T-helper 17 cell (primary cell): Measurements from ENCODE around the gene XRN1. TPM values are rescaled to one million over a fixed set of nuclear protein-coding genes. Genes with fewer than 3 reads are reported as not detected.
"Not testable (repeated sequence)": the region's sequence is repeated elsewhere in the genome, so short reads cannot be mapped to it uniquely, and the experiment has no call there.

ENCODE experiments used
- ATAC-seq: fragments of 150-1000 bp; cut with Tn5 transposase; 2 replicates; pipeline ENCODE4 v1.10.0; 2021; ENCODE audit warnings: mild to moderate bottlenecking, moderate library complexity
- DNase-seq, 3 donors: peaks; one replicate each; pipeline versions ENCODE4 v3.0.0 to v3.0.0-alpha.2; 2020 to 2021
- H3K9me3 ChIP-seq: one replicate; pipeline ENCODE4 v1.7.0; 2013; ENCODE audit warnings: low read length, mild to moderate bottlenecking; ENCODE audit not compliant: control insufficient read depth, poor library complexity, severe bottlenecking
- H3K27ac Mint-ChIP-seq: one replicate; pipeline ENCODE4 v1.8.0; 2022; ENCODE audit warnings: mild to moderate bottlenecking, moderate library complexity, mixed read lengths
- H3K27me3 Mint-ChIP-seq: one replicate; pipeline ENCODE4 v1.8.0; 2022; ENCODE audit warnings: mixed read lengths
- H3K36me3 Mint-ChIP-seq: one replicate; pipeline ENCODE4 v1.8.0; 2022; ENCODE audit warnings: low read depth, mixed read lengths
- H3K4me1 Mint-ChIP-seq: one replicate; pipeline ENCODE4 v1.8.0; 2022; ENCODE audit warnings: mild to moderate bottlenecking, mixed read lengths
- H3K4me3 Mint-ChIP-seq: one replicate; pipeline ENCODE4 v1.8.0; 2022; ENCODE audit warnings: mild to moderate bottlenecking, moderate library complexity, mixed read lengths
- total RNA-seq, 4 donors: library from RNA in 2 of 4; stranded (reverse) in 2 of 4; gene quantifications; one replicate each; pipeline ENCODE4 v1.2.3 and lab custom pipeline; 2022 to 2026

Gene XRN1
- total RNA-seq, 2 donors from 2014 or later = 77.3 to 94.6 TPM

GRCh38 chr3:142354076-142354475, 93.8 kb downstream of the XRN1 start:
- Mint-ChIP-seq H3K4me1 (peaks cover under 1% of the 10 kb centered on the region), H3K27me3 (no peaks in the 10 kb centered on the region), H3K36me3 (peaks cover 15% of the 10 kb centered on the region), H3K4me3 (no peak overlapping the region), H3K27ac (no peak overlapping the region)
- DNase-seq (no peak), ATAC-seq (no peak)
- H3K9me3 ChIP-seq = no peaks in the 10 kb centered on the region

GRCh38 chr3:142353571-142353970, 94.3 kb downstream of the XRN1 start:
- H3K9me3 ChIP-seq = no peaks in the 10 kb centered on the region
- Mint-ChIP-seq H3K4me1 (no peaks in the 10 kb centered on the region), H3K27ac (no peak overlapping the region), H3K4me3 (no peak overlapping the region), H3K36me3 (peaks cover 14% of the 10 kb centered on the region), H3K27me3 (no peaks in the 10 kb centered on the region)
- DNase-seq (no peak), ATAC-seq (no peak)

- H3K9me3 ChIP-seq, H3K27me3 Mint-ChIP-seq, DNase-seq, H3K27ac Mint-ChIP-seq, ATAC-seq, H3K4me3 Mint-ChIP-seq, H3K4me1 Mint-ChIP-seq: not testable (repeated sequence)
- peaks cover 14% of the 10 kb centered on the region for H3K36me3 Mint-ChIP-seq
These were observed 95.1 kb downstream of the XRN1 start for GRCh38 chr3:142352698-142353097.

- no peak for ATAC-seq
- no peaks in the 10 kb centered on the region for H3K27me3 Mint-ChIP-seq
- H3K27ac Mint-ChIP-seq = no peak overlapping the region
- H3K36me3 Mint-ChIP-seq = peaks cover 9% of the 10 kb centered on the region
- DNase-seq = no peak
- peaks cover 3% of the 10 kb centered on the region for H3K4me1 Mint-ChIP-seq
- H3K9me3 ChIP-seq = no peaks in the 10 kb centered on the region
- no peak overlapping the region for H3K4me3 Mint-ChIP-seq
These were observed 99.4 kb downstream of the XRN1 start for GRCh38 chr3:142348460-142348859.

GRCh38 chr3:142337994-142338393, 109.8 kb downstream of the XRN1 start:
- ATAC-seq (no peak), DNase-seq (no peak)
- no peak overlapping the region for H3K27ac Mint-ChIP-seq
- no peaks in the 10 kb centered on the region for H3K27me3 Mint-ChIP-seq
- H3K4me3 Mint-ChIP-seq = no peak overlapping the region
- no peaks in the 10 kb centered on the region for H3K9me3 ChIP-seq
- peaks cover 29% of the 10 kb centered on the region for H3K36me3 Mint-ChIP-seq
- H3K4me1 Mint-ChIP-seq = peaks cover 10% of the 10 kb centered on the region

GRCh38 chr3:142332390-142332789, 115.4 kb downstream of the XRN1 start:
- Mint-ChIP-seq H3K27me3 (no peaks in the 10 kb centered on the region), H3K4me1 (peaks cover 10% of the 10 kb centered on the region), H3K4me3 (no peak overlapping the region), H3K27ac (no peak overlapping the region), H3K36me3 (peaks cover 8% of the 10 kb centered on the region)
- no peaks in the 10 kb centered on the region for H3K9me3 ChIP-seq
- ATAC-seq (no peak), DNase-seq (no peak)

GRCh38 chr3:142324275-142324953, 123.4 kb downstream of the XRN1 start:
- H3K4me3 Mint-ChIP-seq, H3K9me3 ChIP-seq, H3K36me3 Mint-ChIP-seq, H3K27me3 Mint-ChIP-seq, DNase-seq, H3K27ac Mint-ChIP-seq, ATAC-seq, H3K4me1 Mint-ChIP-seq: not testable (repeated sequence)

GRCh38 chr3:142319912-142320311, 127.9 kb downstream of the XRN1 start:
- Mint-ChIP-seq H3K4me1 (peaks cover 2% of the 10 kb centered on the region), H3K27ac (no peak overlapping the region), H3K36me3 (peaks cover 7% of the 10 kb centered on the region), H3K27me3 (no peaks in the 10 kb centered on the region), H3K4me3 (no peak overlapping the region)
- ATAC-seq (no peak), DNase-seq (no peak)
- no peaks in the 10 kb centered on the region for H3K9me3 ChIP-seq

- H3K9me3 ChIP-seq = no peaks in the 10 kb centered on the region
- DNase-seq (no peak), ATAC-seq (no peak)
- peaks cover 7% of the 10 kb centered on the region for H3K36me3 Mint-ChIP-seq
- no peaks in the 10 kb centered on the region for H3K27me3 Mint-ChIP-seq
- H3K4me1 Mint-ChIP-seq = peaks cover 2% of the 10 kb centered on the region
- H3K27ac Mint-ChIP-seq = no peak overlapping the region
- H3K4me3 Mint-ChIP-seq = no peak overlapping the region
These were observed 128.7 kb downstream of the XRN1 start for GRCh38 chr3:142319094-142319493.

GRCh38 chr3:142318331-142318730, 129.5 kb downstream of the XRN1 start:
- H3K27ac Mint-ChIP-seq = no peak overlapping the region
- H3K27me3 Mint-ChIP-seq = no peaks in the 10 kb centered on the region
- ATAC-seq (no peak), DNase-seq (no peak)
- peaks cover 7% of the 10 kb centered on the region for H3K36me3 Mint-ChIP-seq
- peaks cover 2% of the 10 kb centered on the region for H3K4me1 Mint-ChIP-seq
- H3K9me3 ChIP-seq = no peaks in the 10 kb centered on the region
- no peak overlapping the region for H3K4me3 Mint-ChIP-seq

- peak overlapping the region; percentile 67 for H3K27ac Mint-ChIP-seq
- H3K36me3 Mint-ChIP-seq, H3K4me1 Mint-ChIP-seq, H3K27me3 Mint-ChIP-seq, DNase-seq, H3K4me3 Mint-ChIP-seq, H3K9me3 ChIP-seq, ATAC-seq: not testable (repeated sequence)
These were observed 131.9 kb downstream of the XRN1 start for GRCh38 chr3:142315978-142316388.

- no peaks in the 10 kb centered on the region for H3K4me1 Mint-ChIP-seq
- H3K27ac Mint-ChIP-seq = no peak overlapping the region
- peaks cover 3% of the 10 kb centered on the region for H3K36me3 Mint-ChIP-seq
- H3K9me3 ChIP-seq = no peaks in the 10 kb centered on the region
- no peak for ATAC-seq
- no peaks in the 10 kb centered on the region for H3K27me3 Mint-ChIP-seq
- no peak for DNase-seq
- H3K4me3 Mint-ChIP-seq = no peak overlapping the region
These were observed 132.8 kb downstream of the XRN1 start for GRCh38 chr3:142315083-142315482.

- no peak for ATAC-seq
- no peaks in the 10 kb centered on the region for H3K27me3 Mint-ChIP-seq
- peaks cover 2% of the 10 kb centered on the region for H3K9me3 ChIP-seq
- H3K36me3 Mint-ChIP-seq = no peaks in the 10 kb centered on the region
- no peaks in the 10 kb centered on the region for H3K4me1 Mint-ChIP-seq
- no peak for DNase-seq
- H3K27ac Mint-ChIP-seq = no peak overlapping the region
- H3K4me3 Mint-ChIP-seq = no peak overlapping the region
These were observed 137.4 kb downstream of the XRN1 start for GRCh38 chr3:142310439-142310838.

GRCh38 chr3:142302847-142303246, 145.0 kb downstream of the XRN1 start:
- not testable (repeated sequence) for H3K4me3 Mint-ChIP-seq, H3K4me1 Mint-ChIP-seq, H3K27me3 Mint-ChIP-seq, H3K27ac Mint-ChIP-seq, H3K36me3 Mint-ChIP-seq, ATAC-seq, H3K9me3 ChIP-seq, DNase-seq
